ENCODE results near the gene IFRD2.

- no peak for TF ChIP-seq CTCF (conservative IDR thresholded peaks at IDR 0.05; ENCODE audit: low read length)
- TF ChIP-seq EZH2phosphoT487 (IDR thresholded peaks at IDR 0.05; ENCODE audit: borderline replicate concordance) = no peak
These were observed 16.9 kb downstream of the IFRD2 start for GRCh38 chr3:50275141-50275995.

Data from Loucy (cell line).